HEK293T (cell line): ENCODE results near the gene TTC39B.

Experiments used
- CTCF ChIA-PET: fragments of 350-600 bp; formaldehyde crosslinking; extraction: SDS; loops from one replicate; lab custom pipeline; 2021; ENCODE audit warnings: antibody characterized with exemption, inconsistent platforms; lab: Yijun Ruan, JAX
- POLR2A ChIA-PET: fragments of 350-600 bp; formaldehyde crosslinking; extraction: SDS; loops from one replicate; lab custom pipeline; 2020; ENCODE audit warnings: antibody characterized with exemption, inconsistent platforms; lab: Yijun Ruan, JAX
- DNase-seq: peaks from one replicate; pipeline ENCODE4 v3.0.0; 2012; ENCODE audit warnings: mixed read lengths; ENCODE audit errors: extremely low spot score
- ARNT ChIP-seq: fragments of 450-650 bp; IDR thresholded peaks from 2 replicates; pipeline ENCODE4 v1.6.1; 2017; ENCODE audit warnings: mild to moderate bottlenecking
- BHLHE40 ChIP-seq: fragments of 450-650 bp; IDR thresholded peaks from 2 replicates; pipeline ENCODE4 v1.6.1; 2016; ENCODE audit warnings: mild to moderate bottlenecking, moderate library complexity, borderline replicate concordance
- CTBP1 ChIP-seq: fragments of 450-650 bp; IDR thresholded peaks from 2 replicates; pipeline ENCODE4 v1.6.1; 2016; ENCODE audit warnings: borderline replicate concordance
- ELF4 ChIP-seq: fragments of 450-650 bp; IDR thresholded peaks from 2 replicates; pipeline ENCODE4 v1.6.1; 2017; ENCODE audit warnings: antibody characterized with exemption
- FOXA1 ChIP-seq: fragments of 450-650 bp; IDR thresholded peaks from 2 replicates; pipeline ENCODE4 v1.6.1; 2016; ENCODE audit warnings: mild to moderate bottlenecking
- FOXK2 ChIP-seq: fragments of 450-650 bp; IDR thresholded peaks from 2 replicates; pipeline ENCODE4 v1.6.1; 2016; ENCODE audit warnings: mild to moderate bottlenecking
- FOXM1 ChIP-seq: fragments of 450-650 bp; IDR thresholded peaks from 2 replicates; pipeline ENCODE4 v1.6.1; 2017; ENCODE audit warnings: mild to moderate bottlenecking, borderline replicate concordance
- HDGF ChIP-seq: fragments of 450-650 bp; IDR thresholded peaks from 2 replicates; pipeline ENCODE4 v1.6.1; 2017; ENCODE audit warnings: antibody characterized with exemption, borderline replicate concordance
- L3MBTL2 ChIP-seq: fragments of 450-650 bp; conservative IDR thresholded peaks from 2 replicates; pipeline ENCODE4 v1.6.1; 2016; ENCODE audit warnings: mild to moderate bottlenecking
- LEF1 ChIP-seq: fragments of 450-650 bp; IDR thresholded peaks from 2 replicates; pipeline ENCODE4 v1.6.1; 2017; ENCODE audit warnings: mild to moderate bottlenecking, borderline replicate concordance
- NFRKB ChIP-seq: fragments of 450-650 bp; IDR thresholded peaks from 2 replicates; pipeline ENCODE4 v1.6.1; 2016; ENCODE audit warnings: mild to moderate bottlenecking, moderate library complexity
- SP1 ChIP-seq: fragments of 450-650 bp; IDR thresholded peaks from 2 replicates; pipeline ENCODE4 v1.6.1; 2017
- SUZ12 ChIP-seq: fragments of 450-650 bp; IDR thresholded peaks from 2 replicates; pipeline ENCODE4 v1.6.1; 2016; ENCODE audit warnings: mild to moderate bottlenecking
- TARDBP ChIP-seq: fragments of 450-650 bp; IDR thresholded peaks from 2 replicates; pipeline ENCODE4 v1.6.1; 2016
- ZNF384 ChIP-seq: fragments of 450-650 bp; IDR thresholded peaks from 2 replicates; pipeline ENCODE4 v1.6.1; 2016
- TF ChIP-seq, protein P1 (sequence below): fragments of 450-650 bp; IDR thresholded peaks from 2 replicates; pipeline ENCODE4 v1.6.1; 2016

TTC39B gene

DNA sequence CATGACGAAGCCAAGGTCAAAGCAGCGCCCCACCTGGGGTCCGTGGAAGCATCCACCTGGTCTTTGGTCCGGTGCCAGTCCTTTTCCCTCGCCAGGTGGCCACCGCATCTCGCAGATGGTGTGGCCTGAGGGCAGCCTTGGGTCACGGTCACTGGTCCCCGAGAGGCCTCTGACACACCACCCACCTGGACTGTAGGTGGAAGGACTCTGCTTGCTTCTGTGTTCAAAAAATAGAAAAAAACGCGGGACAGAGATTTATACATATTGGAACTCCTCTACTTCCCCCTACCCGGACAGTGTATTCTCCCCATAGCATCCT is 466 bp upstream of the TTC39B start:
- ChIA-PET CTCF (no interaction called here), POLR2A (interaction anchor here (0.8 to 2.1 kb wide), 2 partner anchors 8 to 115 kb away, joined by 3 to 6 read pairs; partner anchors contain the start of gene SNAPC3)
- no peak for TF ChIP-seq ZNF384
- no peak for TF ChIP-seq FOXM1
- no peak for TF ChIP-seq BHLHE40
- TF ChIP-seq L3MBTL2: peak; percentile 52
- no peak for TF ChIP-seq TARDBP
- TF ChIP-seq HDGF: no peak
- no peak for DNase-seq

DNA sequence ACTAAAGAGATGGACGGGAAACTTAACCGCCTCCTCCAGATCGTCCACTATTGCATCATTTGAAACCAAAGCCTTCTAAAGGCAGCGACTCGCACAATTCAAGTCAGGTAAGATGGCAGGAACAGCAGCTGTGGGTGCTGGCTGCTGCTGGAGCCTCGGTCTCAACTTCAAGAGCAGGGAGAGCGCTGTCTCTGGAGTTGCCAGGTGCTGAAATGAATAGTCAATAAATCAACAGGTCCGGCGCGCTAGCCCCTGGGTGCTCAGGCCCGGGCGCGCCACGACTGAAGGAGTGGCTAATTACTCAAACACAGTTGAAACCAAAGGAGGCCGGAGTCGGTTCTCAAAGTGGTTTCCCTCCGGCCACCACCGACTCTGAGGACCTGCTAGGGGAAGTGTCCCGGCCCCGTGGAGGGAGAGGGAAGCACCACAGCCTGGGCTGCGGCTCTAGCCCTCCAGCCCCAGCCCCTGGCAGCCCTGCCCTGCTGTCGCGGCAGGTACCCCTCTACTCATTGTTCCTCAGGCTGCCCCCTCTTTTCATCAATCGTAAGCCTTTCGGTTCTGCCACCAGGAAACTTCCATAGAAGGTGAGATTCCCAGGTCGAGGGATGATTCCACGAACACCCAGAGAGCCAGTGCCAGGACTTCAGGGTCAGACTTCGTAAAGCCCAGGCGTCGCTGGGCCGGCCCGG is 804 bp downstream of the TTC39B start:
- ChIA-PET POLR2A (interaction anchor here (2.1 kb wide), 1 partner anchor 116 kb away, joined by 6 read pairs; the partner anchor contains the start of gene SNAPC3), CTCF (no interaction called here)
- DNase-seq: peak; percentile 28
- TF ChIP-seq FOXK2: no peak
- TF ChIP-seq, protein P1, sequence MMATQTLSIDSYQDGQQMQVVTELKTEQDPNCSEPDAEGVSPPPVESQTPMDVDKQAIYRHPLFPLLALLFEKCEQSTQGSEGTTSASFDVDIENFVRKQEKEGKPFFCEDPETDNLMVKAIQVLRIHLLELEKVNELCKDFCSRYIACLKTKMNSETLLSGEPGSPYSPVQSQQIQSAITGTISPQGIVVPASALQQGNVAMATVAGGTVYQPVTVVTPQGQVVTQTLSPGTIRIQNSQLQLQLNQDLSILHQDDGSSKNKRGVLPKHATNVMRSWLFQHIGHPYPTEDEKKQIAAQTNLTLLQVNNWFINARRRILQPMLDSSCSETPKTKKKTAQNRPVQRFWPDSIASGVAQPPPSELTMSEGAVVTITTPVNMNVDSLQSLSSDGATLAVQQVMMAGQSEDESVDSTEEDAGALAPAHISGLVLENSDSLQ: peak; percentile 61

DNA sequence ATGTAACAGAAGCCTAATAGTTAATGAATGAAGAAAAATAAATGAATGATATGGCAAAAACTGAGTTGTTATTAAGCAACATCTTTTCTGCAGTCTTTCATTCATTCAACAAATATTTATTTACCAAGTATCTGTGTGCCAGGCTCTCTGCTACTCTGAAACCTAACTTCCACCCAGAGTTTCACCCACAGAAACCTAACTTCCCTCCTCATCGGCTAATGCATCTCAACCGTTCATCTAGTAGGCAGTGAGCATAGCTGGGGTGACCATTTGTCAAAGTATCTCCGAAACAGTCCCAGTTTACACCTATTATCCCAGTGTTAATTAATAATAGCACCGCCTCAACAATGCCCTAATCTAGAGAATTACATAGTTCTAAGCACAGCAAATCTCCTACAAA is 1.5 kb downstream of the TTC39B start:
- no peak for TF ChIP-seq NFRKB
- POLR2A ChIA-PET: no interaction called here
- CTCF ChIA-PET: no interaction called here
- DNase-seq: no peak

DNA sequence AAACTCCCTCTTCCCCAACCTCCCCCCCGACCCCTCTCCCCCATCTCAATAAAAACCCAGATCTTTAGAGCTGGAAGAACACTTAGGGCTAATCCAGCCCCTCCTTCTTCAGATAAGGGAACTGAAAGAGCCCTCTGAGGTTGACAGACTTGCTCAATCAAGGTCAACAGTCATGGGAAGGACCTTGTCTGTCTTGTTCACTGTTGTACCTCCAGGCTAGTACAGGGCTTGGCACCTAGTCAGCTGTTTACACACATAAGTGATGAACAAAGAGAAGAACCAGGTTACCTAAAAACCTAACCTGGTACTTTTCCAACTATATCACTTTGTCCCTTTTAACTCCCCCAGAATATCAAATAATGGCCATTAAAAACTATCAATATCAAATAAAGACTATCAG is 2.4 kb downstream of the TTC39B start:
- TF ChIP-seq CTBP1 (no peak), ARNT (no peak), SUZ12 (no peak), BHLHE40 (no peak), ZNF384 (no peak), FOXK2 (no peak), LEF1 (no peak), L3MBTL2 (no peak), NFRKB (no peak), FOXA1 (no peak), TARDBP (no peak), HDGF (no peak), FOXM1 (no peak), SP1 (no peak), ELF4 (no peak)
- TF ChIP-seq, protein P1: no peak
- ChIA-PET CTCF (no interaction called here), POLR2A (no interaction called here)

DNA sequence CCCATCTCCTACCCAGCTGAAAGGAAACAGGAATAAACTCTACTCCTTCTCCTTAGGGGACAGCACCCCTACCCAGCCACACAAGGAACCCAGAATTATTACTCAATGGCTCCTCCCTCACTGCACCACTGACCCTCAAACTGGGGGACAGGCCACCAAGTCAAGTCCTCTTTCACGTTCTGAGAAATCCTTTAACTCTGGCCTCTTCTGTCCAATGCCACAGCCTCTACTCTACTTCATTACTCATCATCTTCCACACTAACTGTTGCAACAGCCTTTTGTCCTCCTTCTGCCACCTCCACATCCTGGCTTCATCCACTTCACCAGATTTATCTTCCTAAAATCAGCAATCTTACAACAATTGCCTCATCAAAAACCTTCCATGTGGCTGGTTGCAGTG is 6.8 kb downstream of the TTC39B start:
- no peak for TF ChIP-seq LEF1
- no peak for TF ChIP-seq ZNF384
- TF ChIP-seq ARNT: no peak
- no peak for TF ChIP-seq BHLHE40
- TF ChIP-seq CTBP1: no peak
- no peak for TF ChIP-seq NFRKB
- TF ChIP-seq FOXA1: no peak
- no peak for TF ChIP-seq ELF4
- no peak for TF ChIP-seq FOXM1
- TF ChIP-seq SP1: no peak
- no peak for DNase-seq
- CTCF ChIA-PET: no interaction called here
- POLR2A ChIA-PET: no interaction called here

More for the DNA sequence above, 2.4 kb downstream of the TTC39B start:
- DNase-seq: no peak

DNA sequence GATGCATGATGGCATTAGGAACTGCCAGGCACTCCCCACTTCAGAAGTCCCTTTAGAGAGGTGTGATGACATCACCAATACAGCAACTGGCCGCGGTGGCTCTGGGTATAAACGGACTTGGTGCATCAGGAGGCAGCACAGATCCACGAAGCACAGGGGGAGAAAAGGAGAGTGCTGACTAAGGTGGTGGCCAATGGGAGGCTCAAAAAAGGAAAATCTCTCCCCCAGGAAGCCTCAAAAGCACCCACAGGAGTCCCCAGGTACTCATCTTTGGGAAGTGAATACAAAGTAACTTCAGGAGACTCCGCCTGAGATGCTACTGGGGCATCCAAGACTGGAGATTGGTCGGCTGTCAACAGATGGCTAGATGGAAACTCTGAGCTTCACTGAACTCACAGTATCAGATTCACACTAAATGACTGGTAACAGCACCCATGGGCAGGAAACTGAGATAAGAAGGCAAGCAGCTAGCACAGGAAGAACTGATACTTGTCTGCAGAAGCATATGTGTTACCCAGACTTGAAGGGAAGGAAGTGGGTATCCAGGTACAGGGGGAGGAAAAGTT is 7.6 kb downstream of the TTC39B start:
- no peak for DNase-seq
- TF ChIP-seq BHLHE40 (no peak), FOXA1 (no peak), FOXK2 (no peak), SP1 (no peak), ELF4 (no peak), L3MBTL2 (no peak), SUZ12 (no peak), FOXM1 (no peak), NFRKB (no peak), LEF1 (no peak), HDGF (no peak), CTBP1 (no peak)
- TF ChIP-seq, protein P1: no peak
- CTCF ChIA-PET: no interaction called here
- POLR2A ChIA-PET: interaction anchor here (1.0 kb wide), 1 partner anchor 8 kb away, joined by 3 read pairs; the partner anchor contains the start of gene TTC39B

DNA sequence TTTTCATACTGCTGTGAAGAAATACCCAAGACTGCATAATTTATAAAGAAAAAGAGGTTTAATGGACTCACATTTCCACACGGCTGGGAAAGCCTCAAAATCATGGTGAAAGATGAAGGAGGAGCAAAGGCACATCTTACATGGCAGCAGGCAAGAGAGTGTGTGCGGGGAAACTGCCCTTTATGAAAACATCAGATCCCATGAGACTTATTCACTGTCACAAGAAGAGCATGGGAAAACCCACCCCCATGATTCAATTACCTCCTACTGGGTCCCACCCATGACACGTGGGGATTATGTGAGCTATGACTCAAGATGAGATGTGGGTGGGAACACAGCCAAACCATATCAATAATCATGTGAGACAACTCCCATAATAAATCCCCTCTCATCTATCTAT is 8.7 kb downstream of the TTC39B start:
- ChIA-PET CTCF (no interaction called here), POLR2A (no interaction called here)
- TF ChIP-seq TARDBP (no peak), ELF4 (no peak), CTBP1 (no peak), ZNF384 (no peak), FOXA1 (no peak), SP1 (no peak), ARNT (no peak), NFRKB (no peak), BHLHE40 (no peak), LEF1 (no peak), L3MBTL2 (no peak), FOXM1 (no peak), FOXK2 (no peak), HDGF (no peak), SUZ12 (no peak)
- TF ChIP-seq, protein P1: no peak
- DNase-seq: no peak
